Neural cell (in vitro differentiated cells): ENCODE measurements around the gene SND1. TPM values are rescaled to one million over a fixed set of nuclear protein-coding genes. Genes with fewer than 3 reads are reported as not detected.

Experiments
- H2AFZ ChIP-seq: fragments of 200-600, 300-800 bp; sonication (generic), shearing (Covaris generic); 2 replicates; pipeline ENCODE4 v1.6.0; 2014; ENCODE audit warnings: low read depth, mild to moderate bottlenecking, antibody characterized with exemption, low read length, moderate library complexity
- H3F3A ChIP-seq: fragments of 200-600 bp; shearing (Covaris generic); 2 replicates; pipeline ENCODE4 v1.6.1; 2016; ENCODE audit warnings: mild to moderate bottlenecking, moderate library complexity, mixed read lengths, antibody characterized with exemption, low read length; ENCODE audit not compliant: insufficient read depth, poor library complexity, severe bottlenecking
- H3K27ac ChIP-seq: fragments of 200-600, 300-800 bp; sonication (generic), shearing (Covaris generic); 2 replicates; pipeline ENCODE4 v1.5.1; 2014; ENCODE audit warnings: mild to moderate bottlenecking, low read length, moderate library complexity
- H3K27me3 ChIP-seq: fragments of 300-800, 200-600 bp; sonication (generic), shearing (Covaris generic); 2 replicates; pipeline ENCODE4 v1.6.0; 2014; ENCODE audit warnings: mild to moderate bottlenecking, low read depth, low read length, moderate library complexity; ENCODE audit not compliant: insufficient read depth
- H3K36me3 ChIP-seq: fragments of 300-800, 200-600 bp; sonication (generic), shearing (Covaris generic); 2 replicates; pipeline ENCODE4 v1.5.1; 2014; ENCODE audit warnings: mild to moderate bottlenecking, antibody characterized with exemption, low read length, moderate library complexity; ENCODE audit not compliant: insufficient read depth
- H3K4me2 ChIP-seq: fragments of 300-800, 200-600 bp; sonication (generic), shearing (Covaris generic); 2 replicates; pipeline ENCODE4 v1.6.0; 2014; ENCODE audit warnings: mild to moderate bottlenecking, low read length
- H3K4me3 ChIP-seq: fragments of 300-800, 200-600 bp; sonication (generic), shearing (Covaris generic); 2 replicates; pipeline ENCODE4 v1.5.1; 2014; ENCODE audit warnings: mild to moderate bottlenecking, low read length, moderate library complexity
- H3K79me2 ChIP-seq: fragments of 200-600 bp; shearing (Covaris generic); replicated peaks from 2 replicates; pipeline ENCODE4 v1.6.0; 2014; ENCODE audit warnings: mild to moderate bottlenecking, low read length, moderate library complexity; ENCODE audit not compliant: insufficient read depth
- H3K9ac ChIP-seq: fragments of 300-800, 200-600 bp; sonication (generic), shearing (Covaris generic); 2 replicates; pipeline ENCODE4 v1.6.1; 2016; ENCODE audit warnings: mild to moderate bottlenecking, low read length, mixed read lengths
- H3K9me2 ChIP-seq: fragments of 200-600 bp; shearing (Covaris generic); 2 replicates; pipeline ENCODE4 v1.6.1; 2016; ENCODE audit warnings: mild to moderate bottlenecking, low read length, mixed read lengths; ENCODE audit not compliant: insufficient read depth
- H3K9me3 ChIP-seq: fragments of 200-600, 300-800 bp; sonication (generic), shearing (Covaris generic); 2 replicates; pipeline ENCODE4 v1.6.1; 2016; ENCODE audit warnings: mild to moderate bottlenecking, mixed run types, low read length, moderate library complexity, mixed read lengths
- H4K20me1 ChIP-seq: fragments of 200-600 bp; shearing (Covaris generic); 2 replicates; pipeline ENCODE4 v1.6.1; 2016; ENCODE audit warnings: mild to moderate bottlenecking, mixed run types; ENCODE audit not compliant: insufficient read depth
- EP300 ChIP-seq: fragments of 450-650 bp; conservative IDR thresholded peaks from 2 replicates; pipeline ENCODE4 v1.6.1; 2014; ENCODE audit warnings: antibody characterized with exemption, mild to moderate bottlenecking, moderate library complexity; ENCODE audit not compliant: poor library complexity, severe bottlenecking
- EZH2 ChIP-seq: fragments of 200-600, 300-800 bp; shearing (Covaris generic), sonication (generic); IDR thresholded peaks from 2 replicates; pipeline ENCODE4 v1.6.1; 2014; ENCODE audit warnings: antibody characterized with exemption, low read length, borderline replicate concordance, mild to moderate bottlenecking; ENCODE audit not compliant: insufficient read depth, poor library complexity, severe bottlenecking
- MXI1 ChIP-seq: fragments of 450-650 bp; conservative IDR thresholded peaks from 2 replicates; pipeline ENCODE4 v1.6.1; 2014; ENCODE audit warnings: antibody characterized with exemption, mild to moderate bottlenecking; ENCODE audit not compliant: poor library complexity, severe bottlenecking
- POLR2AphosphoS5 ChIP-seq: IDR thresholded peaks from 2 replicates; pipeline ENCODE4 v1.6.1; 2012
- RAD21 ChIP-seq: fragments of 450-650 bp; conservative IDR thresholded peaks from 2 replicates; pipeline ENCODE4 v1.6.1; 2014; ENCODE audit warnings: antibody characterized with exemption, mild to moderate bottlenecking, moderate library complexity
- SMC3 ChIP-seq: fragments of 450-650 bp; conservative IDR thresholded peaks from 2 replicates; pipeline ENCODE4 v1.6.1; 2014; ENCODE audit warnings: antibody characterized with exemption, mild to moderate bottlenecking, moderate library complexity; ENCODE audit not compliant: poor library complexity
- TAF1 ChIP-seq: IDR thresholded peaks from 2 replicates; pipeline ENCODE4 v1.6.1; 2012; ENCODE audit warnings: low read depth
- polyA plus RNA-seq: library from polyadenylated mRNA; depleted of rRNA; stranded (reverse); fragments of >200 nt; gene quantifications from 2 replicates; pipeline ENCODE4 v1.2.3, GENCODE V29; 2014
- TF ChIP-seq, protein P1 (sequence below): fragments of 450-650 bp; IDR thresholded peaks from 2 replicates; pipeline ENCODE4 v1.5.1; 2014; ENCODE audit warnings: antibody characterized with exemption, mild to moderate bottlenecking, moderate library complexity; ENCODE audit not compliant: poor library complexity, severe bottlenecking
- TF ChIP-seq, protein P2 (sequence below): IDR thresholded peaks from 2 replicates; pipeline ENCODE4 v1.6.1; 2012; ENCODE audit warnings: borderline replicate concordance

SND1 gene
- polyA plus RNA-seq, 1 donor from 2014 or later: 37.4 TPM

DNA sequence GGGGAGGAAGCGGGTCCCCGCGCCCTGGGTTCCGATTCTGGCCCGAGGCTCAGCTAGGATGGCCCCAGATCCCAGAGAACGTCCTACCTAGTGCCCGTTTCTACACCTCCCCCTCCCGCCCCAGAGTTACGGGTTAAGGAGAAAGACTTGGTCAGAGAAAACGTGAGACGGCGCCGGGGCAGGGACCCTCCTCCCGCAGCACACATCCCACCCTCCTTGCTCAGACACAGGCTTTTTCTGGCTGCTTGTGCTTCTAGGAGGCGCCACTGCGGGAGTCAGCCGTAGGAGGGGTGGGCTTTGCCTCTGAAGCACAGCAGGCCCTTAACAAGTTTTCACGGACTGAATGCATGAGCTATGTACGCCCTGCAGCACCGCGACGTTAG, 484.2 kb downstream of the SND1 start:
- peak overlapping the region; percentile 59 for H3K9ac ChIP-seq
- no peaks in the 10 kb centered on the region for H4K20me1 ChIP-seq

DNA sequence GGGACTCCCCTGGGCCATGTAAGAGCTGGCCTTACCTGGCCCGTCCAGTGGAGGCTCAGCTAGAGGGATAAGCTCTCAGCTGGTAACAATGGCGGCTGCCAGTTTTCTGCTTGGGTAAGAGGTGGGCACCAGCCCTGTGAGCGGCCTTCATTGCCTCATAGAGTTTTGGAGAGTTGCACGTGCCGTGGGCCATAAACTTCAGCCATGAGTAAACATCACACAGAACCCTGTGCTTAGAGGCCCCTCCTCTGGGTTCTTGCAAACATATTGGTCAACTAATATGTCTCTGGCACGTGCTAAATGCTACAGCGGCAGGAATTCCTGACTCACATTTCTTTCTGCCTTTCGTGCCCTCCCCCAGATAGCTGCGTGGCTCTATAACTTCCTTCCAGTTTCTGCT, 485.2 kb downstream of the SND1 start:
- no peak for TF ChIP-seq RAD21
- TF ChIP-seq, protein P1, sequence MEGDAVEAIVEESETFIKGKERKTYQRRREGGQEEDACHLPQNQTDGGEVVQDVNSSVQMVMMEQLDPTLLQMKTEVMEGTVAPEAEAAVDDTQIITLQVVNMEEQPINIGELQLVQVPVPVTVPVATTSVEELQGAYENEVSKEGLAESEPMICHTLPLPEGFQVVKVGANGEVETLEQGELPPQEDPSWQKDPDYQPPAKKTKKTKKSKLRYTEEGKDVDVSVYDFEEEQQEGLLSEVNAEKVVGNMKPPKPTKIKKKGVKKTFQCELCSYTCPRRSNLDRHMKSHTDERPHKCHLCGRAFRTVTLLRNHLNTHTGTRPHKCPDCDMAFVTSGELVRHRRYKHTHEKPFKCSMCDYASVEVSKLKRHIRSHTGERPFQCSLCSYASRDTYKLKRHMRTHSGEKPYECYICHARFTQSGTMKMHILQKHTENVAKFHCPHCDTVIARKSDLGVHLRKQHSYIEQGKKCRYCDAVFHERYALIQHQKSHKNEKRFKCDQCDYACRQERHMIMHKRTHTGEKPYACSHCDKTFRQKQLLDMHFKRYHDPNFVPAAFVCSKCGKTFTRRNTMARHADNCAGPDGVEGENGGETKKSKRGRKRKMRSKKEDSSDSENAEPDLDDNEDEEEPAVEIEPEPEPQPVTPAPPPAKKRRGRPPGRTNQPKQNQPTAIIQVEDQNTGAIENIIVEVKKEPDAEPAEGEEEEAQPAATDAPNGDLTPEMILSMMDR: no peak
- TF ChIP-seq, protein P2, sequence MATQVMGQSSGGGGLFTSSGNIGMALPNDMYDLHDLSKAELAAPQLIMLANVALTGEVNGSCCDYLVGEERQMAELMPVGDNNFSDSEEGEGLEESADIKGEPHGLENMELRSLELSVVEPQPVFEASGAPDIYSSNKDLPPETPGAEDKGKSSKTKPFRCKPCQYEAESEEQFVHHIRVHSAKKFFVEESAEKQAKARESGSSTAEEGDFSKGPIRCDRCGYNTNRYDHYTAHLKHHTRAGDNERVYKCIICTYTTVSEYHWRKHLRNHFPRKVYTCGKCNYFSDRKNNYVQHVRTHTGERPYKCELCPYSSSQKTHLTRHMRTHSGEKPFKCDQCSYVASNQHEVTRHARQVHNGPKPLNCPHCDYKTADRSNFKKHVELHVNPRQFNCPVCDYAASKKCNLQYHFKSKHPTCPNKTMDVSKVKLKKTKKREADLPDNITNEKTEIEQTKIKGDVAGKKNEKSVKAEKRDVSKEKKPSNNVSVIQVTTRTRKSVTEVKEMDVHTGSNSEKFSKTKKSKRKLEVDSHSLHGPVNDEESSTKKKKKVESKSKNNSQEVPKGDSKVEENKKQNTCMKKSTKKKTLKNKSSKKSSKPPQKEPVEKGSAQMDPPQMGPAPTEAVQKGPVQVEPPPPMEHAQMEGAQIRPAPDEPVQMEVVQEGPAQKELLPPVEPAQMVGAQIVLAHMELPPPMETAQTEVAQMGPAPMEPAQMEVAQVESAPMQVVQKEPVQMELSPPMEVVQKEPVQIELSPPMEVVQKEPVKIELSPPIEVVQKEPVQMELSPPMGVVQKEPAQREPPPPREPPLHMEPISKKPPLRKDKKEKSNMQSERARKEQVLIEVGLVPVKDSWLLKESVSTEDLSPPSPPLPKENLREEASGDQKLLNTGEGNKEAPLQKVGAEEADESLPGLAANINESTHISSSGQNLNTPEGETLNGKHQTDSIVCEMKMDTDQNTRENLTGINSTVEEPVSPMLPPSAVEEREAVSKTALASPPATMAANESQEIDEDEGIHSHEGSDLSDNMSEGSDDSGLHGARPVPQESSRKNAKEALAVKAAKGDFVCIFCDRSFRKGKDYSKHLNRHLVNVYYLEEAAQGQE: no peak
- TF ChIP-seq TAF1: no peak
- TF ChIP-seq EP300: no peak
- TF ChIP-seq EZH2: no peak
- no peak for TF ChIP-seq MXI1
- no peak for TF ChIP-seq POLR2AphosphoS5
- no peak for TF ChIP-seq SMC3
- Histone ChIP-seq H3F3A (no peaks in the 10 kb centered on the region), H3K9me3 (no peaks in the 10 kb centered on the region), H3K4me2 (no peak overlapping the region), H3K27me3 (peaks cover 8% of the 10 kb centered on the region), H3K79me2 (no peaks in the 10 kb centered on the region), H3K9me2 (no peaks in the 10 kb centered on the region), H3K4me3 (no peak overlapping the region), H3K36me3 (no peaks in the 10 kb centered on the region), H3K27ac (no peak overlapping the region), H2AFZ (no peak overlapping the region), H3K9ac (no peak overlapping the region), H4K20me1 (no peaks in the 10 kb centered on the region)

More for the DNA sequence above, 484.2 kb downstream of the SND1 start:
- Histone ChIP-seq H2AFZ (peak overlapping the region; percentile 88), H3K4me3 (peak overlapping the region; percentile 74), H3K36me3 (no peaks in the 10 kb centered on the region), H3K9me2 (no peaks in the 10 kb centered on the region), H3K79me2 (no peaks in the 10 kb centered on the region), H3K4me2 (peak overlapping the region; percentile 62), H3F3A (no peaks in the 10 kb centered on the region), H3K27ac (no peak overlapping the region), H3K9me3 (no peaks in the 10 kb centered on the region), H3K27me3 (peaks cover 8% of the 10 kb centered on the region)
- TF ChIP-seq EZH2 (no peak), SMC3 (no peak), MXI1 (no peak), POLR2AphosphoS5 (no peak), RAD21 (no peak), TAF1 (no peak), EP300 (no peak)
- TF ChIP-seq, protein P2: no peak
- TF ChIP-seq, protein P1: no peak
